Endometrium (tissue), 2 donors: ENCODE data around the gene HNRNPLL.

Experiments used
- FAIRE-seq: peaks from 2 replicates; lab custom pipeline; 2012; peaks lifted over from hg19 to GRCh38; lab: Jason Lieb, UNC
- donor health status: control.
- donor health status: control.

HNRNPLL gene

DNA sequence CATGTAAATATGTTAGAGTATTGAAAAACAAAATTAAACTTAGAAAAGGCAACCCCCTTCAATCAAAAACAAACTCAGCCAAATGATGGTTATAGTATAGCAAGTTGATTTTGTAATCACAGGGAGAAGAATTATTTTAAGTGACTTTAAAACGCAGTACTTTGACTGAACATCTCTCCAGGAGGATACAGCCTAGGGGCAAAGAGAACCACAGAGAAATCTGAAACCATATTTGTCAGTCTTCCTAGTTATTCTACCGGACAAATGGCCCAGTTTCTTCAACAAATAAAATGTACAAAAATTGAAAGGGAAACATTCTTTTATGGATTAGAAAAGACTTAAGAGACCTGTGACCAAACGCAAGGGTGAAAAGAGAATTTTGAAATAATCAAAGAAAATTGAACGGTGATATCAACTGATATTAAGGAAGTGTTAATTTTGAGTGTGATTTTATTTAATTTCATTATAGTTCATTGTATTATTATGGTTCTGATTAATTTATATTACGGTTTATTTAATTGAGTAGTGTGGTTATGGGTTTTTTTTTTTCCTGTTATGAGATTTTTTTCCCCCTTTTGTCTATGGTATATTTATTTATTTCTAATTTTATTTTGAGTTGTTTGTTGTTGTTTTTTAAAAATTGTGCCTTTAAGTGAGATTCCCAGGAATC, 75.3 kb downstream of the HNRNPLL start:
- FAIRE-seq = peak; percentile 33

DNA sequence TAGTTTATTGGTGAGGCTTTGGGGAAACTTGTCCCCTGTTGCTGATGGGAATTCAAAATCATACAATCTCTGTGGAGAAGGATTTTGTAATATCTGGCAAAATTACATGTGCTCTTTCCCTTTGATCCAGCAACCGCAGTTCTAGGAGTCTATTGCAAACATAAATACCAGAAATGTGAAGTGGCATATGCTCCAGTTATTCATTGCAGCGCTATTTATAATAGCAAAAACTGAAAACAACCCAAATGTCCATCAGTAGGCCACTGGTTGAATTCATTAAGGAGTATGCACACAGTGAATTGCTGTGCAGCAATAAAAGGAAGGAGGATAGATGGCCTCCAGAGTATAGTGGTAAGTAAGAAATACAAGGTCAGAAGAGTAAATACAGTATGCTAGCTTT, 76.5 kb downstream of the HNRNPLL start:
- FAIRE-seq = no peak

DNA sequence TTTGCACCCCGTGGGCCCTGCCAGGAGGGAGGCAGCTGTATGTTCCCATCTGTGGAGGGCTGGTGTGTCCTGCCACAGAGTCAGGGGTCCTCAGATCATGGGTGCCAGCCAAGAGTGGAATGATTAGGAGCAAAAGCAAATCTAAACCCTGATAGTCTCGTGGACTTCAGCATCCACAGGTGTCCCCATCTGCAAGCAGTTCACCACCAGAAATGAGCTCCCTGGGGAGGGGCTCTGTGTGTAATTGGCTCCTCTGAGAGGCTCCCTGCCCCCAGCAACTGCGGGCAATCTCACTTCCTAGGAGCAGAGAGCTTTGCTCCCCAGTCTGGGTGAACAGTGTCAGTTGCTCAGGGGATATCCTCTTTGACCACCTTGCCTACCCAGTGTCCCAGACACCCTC, 78.1 kb downstream of the HNRNPLL start:
- FAIRE-seq = no peak

DNA sequence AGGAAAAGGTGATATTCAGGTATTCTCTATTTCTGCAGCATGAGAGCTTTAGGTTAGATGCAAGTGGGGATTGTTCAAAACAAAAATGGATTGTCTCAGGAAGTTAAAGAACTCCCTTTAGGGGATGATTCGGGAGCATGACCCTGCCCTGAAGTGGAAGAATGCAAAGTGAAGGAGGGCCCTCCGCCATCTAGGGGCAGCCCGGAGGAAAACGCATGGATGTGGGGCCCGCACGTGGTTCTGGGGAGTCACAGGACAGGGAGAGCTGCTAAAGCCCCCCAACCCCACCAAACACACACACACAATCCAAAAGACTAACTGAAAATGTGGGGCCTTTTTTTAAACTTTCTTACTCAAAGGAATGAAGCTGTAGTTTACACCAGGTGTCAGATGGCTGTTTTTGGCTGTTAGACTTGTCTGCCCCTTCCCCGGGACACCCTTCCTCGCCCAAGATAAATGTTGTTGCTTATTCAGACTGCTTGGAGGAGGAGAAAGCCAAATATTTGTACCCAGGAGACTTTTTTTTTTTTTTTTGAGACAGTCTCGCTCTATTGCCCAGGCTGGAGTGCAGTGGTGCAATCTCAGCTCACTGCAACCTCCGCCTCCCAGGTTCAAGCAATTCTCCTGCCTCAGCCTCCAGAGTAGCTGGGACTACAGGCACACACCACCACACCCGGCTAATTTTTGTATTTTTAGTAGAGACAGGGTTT, 78.8 kb downstream of the HNRNPLL start:
- no peak for FAIRE-seq

DNA sequence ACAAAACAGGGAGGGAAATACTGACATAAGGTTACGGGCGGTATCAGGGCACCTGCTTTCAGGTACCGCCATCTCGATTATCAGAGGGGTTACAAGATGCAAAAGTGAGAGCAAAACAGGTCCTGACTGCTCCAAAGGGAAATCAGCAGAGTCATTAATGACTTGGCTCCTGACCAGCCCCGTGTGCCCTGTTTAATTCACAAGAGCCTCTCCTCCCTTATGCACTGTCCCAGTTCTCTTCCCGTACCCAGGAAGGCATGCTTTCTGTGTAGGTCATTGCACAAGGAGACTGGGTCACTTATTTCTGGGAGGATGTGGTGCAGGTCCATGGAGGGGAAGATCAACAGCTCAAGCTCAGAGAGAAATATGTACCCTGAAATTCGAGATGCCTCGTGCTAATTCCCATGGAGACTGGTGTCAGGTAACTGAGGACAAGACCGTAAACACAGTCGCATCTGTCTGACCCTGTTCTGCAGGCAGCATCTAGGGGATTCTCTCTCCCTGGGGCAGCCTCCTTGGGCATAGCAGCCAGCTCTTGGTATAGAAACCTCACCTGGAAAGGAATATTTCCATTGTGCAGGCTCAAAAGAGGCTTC, 79.9 kb downstream of the HNRNPLL start:
- no peak for FAIRE-seq

DNA sequence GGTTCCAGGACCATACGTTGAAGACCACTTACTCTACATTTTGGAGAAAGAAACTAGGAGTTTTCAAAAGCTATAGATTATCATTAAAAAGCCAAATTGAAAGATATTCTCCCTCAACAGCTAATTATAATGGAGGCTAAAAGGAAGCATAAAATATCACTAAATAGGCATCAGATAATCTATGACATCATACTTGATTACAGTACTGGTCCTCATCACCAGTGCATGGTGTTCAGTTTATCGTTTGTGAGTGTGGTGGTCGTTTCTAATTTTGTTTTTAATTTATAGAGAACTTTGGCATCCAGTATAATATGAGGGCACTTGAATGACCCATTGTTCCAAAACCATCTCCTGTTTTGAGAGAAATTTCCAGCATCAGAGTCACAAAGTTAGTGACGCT, 80.9 kb downstream of the HNRNPLL start:
- FAIRE-seq = no peak

DNA sequence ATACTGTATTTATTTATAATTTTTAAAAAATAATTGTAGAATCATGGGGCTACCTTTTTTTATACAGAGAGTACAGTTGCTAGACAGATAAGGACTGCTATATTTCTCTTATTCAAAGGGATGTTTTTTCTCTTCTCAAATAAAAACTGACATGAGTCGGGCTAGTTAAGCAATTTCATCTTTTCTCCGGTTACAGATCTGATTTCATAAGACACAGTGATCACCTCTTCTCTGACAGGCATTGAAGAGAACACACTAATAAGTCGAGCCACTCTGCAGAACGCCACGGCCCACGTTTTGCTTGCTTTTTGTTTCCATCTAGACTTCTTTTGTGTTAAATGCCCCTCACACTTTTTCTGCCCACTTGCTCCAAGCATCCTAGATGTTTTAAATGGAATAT, 85.4 kb downstream of the HNRNPLL start:
- FAIRE-seq = no peak

DNA sequence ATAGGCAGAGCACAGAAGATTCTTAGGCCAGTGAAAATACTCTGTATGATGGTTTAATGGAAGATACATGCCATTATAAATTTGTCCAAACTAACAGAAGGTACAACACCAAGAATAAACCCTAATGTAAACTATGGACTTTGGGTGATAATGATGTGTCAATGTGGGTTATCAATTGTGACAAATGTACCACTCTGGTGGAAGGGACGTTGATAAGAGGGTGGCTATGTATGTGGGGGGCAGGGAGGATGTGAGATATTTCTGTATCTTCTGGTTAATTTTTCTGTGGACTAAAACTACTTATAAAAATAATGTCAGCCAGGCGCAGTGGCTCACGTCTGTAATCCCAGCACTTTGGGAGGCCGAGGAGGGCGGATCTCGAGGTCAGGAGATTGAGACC, 86.2 kb downstream of the HNRNPLL start:
- no peak for FAIRE-seq

DNA sequence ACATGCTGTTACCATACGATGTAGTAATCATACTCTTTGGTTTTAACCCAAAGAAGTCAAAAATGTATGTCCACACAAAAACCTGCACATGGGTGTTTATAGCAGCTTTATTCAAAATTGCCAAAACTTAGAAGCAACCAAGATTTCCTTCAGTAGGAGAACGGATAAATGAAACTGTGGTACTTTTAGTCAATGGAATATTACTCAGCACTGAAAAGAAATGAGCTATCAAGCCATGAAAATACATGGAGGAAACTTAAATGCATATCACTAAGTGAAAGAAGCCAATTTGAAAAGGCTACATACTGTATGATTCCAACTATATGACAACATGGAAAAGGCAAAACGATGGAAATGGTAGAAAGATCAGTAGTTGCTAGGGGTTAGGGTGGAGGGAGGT, 86.6 kb downstream of the HNRNPLL start:
- FAIRE-seq = no peak

DNA sequence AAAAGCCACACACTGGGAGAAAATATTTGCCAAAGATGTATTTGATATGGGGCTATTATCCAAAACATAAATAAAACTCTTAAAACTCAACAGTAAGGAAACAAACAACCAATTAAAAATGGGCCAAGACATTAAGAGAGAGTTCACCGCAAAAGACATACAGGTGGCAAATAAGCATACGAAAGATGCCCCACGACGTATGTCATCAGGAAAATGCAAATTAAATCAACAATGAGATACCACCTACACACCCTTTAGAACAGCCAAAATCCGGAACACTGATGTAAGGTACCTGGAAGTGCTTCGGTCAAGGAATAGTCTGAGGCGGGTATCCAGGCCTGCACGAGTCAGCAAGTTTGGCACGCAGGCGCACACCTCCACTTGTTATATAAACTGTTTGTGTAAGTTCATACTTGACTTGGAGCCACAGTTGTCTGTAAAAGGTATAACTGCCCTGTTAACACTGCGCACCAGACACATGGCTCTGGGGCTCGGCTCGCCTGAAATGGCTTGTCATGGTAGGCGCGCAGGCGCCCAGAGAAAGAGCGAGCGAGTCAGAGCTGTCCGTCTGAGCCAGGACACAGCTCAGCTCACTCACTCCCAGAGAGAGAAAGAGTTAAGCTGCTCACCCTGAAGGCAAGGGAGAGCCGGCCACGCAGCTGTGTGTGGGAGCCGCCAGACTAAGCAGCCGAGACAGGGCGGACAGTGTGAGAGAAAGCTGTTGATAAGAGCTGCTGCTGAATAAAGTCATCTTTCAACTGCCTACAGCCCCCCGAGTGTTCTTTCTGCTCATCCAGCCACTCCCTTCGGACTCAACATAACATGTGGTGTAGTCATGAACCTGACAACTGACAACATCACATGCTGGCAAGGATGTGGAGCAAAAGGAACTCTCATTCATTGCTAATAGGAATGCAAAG, 87.3 kb downstream of the HNRNPLL start:
- no peak for FAIRE-seq

DNA sequence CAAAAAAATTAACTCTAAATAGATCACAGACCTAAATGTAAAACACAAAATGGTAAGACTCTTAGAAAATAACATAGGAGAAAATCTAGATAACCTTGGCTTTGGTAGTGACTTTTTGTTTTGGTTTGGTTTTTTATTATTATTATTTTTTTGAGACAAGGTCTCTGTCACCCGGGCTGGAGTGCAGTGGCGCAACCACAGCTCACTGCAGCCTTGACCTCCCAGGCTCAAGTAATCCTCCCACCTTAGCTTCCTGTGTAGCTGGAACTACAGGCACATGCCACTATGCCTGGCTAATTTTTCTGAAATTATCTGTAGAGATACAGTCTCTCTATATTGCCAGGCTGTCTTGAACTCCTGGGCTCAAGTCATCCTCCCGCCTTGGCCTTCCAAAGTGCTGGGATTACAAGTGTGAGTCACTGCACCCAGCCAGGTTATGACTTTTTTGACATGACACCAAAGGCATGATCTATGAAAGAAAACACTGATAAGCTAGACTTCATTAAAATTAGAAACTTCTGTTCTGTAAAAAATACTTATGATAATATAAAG, 88.0 kb downstream of the HNRNPLL start:
- no peak for FAIRE-seq

DNA sequence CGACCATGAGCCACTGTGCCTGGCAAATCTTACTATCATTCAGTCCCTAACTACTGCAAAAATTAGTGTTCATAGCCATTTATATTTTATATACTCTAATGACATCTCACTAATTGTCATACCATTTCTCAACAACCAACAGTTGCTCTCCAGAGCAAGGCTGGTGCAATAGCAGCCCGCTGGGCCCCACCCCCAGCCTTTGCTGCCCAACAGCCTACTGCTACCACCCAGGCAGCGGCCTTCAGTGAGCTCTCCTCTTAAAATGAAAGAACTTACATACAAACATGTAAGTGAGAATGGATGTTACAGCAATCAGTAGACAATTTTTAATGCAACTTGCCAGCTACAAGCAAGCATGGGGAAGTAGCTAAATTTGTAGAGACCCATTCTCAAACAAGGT, 90.5 kb downstream of the HNRNPLL start:
- FAIRE-seq = no peak
